Neutrophil (primary cell): ENCODE measurements around the gene NSL1.

Experiments
- H3K27ac ChIP-seq: fragments of 200-600 bp; sonication (generic); 2 replicates; pipeline ENCODE4 v1.5.1; 2016; ENCODE audit warnings: mild to moderate bottlenecking, moderate library complexity
- H3K27me3 ChIP-seq: fragments of 200-600 bp; sonication (generic); 2 replicates; pipeline ENCODE4 v1.6.0; 2016; ENCODE audit warnings: mild to moderate bottlenecking
- H3K36me3 ChIP-seq: fragments of 200-600 bp; sonication (generic); 2 replicates; pipeline ENCODE4 v1.5.1; 2017
- H3K4me1 ChIP-seq, 2 experiments: fragments of 200-600 bp in 1 of 2; sonication (generic) in 1 of 2; 1 replicate in 1 of 2; 2 replicates in 1 of 2; pipeline versions ENCODE4 v1.5.1 to v1.6.1; 2013 to 2016; ENCODE audit warnings: low read depth in 1 of 2, low read length in 1 of 2, mild to moderate bottlenecking in 1 of 2, moderate library complexity in 1 of 2; ENCODE audit not compliant: control insufficient read depth in 1 of 2, insufficient read depth in 1 of 2
- H3K4me3 ChIP-seq, 2 experiments: fragments of 200-600 bp in 1 of 2; sonication (generic) in 1 of 2; 1 replicate in 1 of 2; 2 replicates in 1 of 2; pipeline ENCODE4 v1.5.1; 2013 to 2016; ENCODE audit warnings: low read depth in 1 of 2, low read length in 1 of 2, mild to moderate bottlenecking in 1 of 2, moderate library complexity in 1 of 2
- H3K9me3 ChIP-seq: fragments of 200-600 bp; sonication (generic); 2 replicates; pipeline ENCODE4 v1.5.1; 2016
- TF ChIP-seq, protein P1 (sequence below): fragments of 200-600 bp; sonication (generic); IDR thresholded peaks from 2 replicates; pipeline ENCODE4 v1.5.1; 2016; ENCODE audit warnings: antibody characterized with exemption

The NSL1 gene

DNA sequence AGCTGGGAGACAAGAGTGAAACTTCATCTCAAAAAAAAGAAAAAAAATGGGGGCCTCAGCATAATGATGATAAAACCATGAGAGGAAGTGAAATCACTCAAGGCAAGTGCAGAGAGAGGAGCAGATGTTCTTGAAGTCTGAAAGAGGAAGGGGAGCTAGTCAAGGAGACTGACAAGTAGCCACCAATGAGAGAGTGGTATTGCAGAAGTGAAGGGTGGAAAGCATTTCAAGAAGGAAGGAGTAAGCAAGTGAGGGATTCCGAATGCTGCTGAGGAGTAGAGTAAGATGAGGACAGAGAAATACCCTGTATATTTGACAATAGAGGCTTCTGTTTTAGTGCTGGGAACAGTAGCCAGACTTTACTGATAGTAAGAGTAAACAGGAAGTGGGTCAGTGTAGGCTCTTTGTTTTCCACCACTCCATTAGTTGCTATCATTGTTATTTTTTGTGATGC is 3.0 kb upstream of the NSL1 start:
- TF ChIP-seq, protein P1, sequence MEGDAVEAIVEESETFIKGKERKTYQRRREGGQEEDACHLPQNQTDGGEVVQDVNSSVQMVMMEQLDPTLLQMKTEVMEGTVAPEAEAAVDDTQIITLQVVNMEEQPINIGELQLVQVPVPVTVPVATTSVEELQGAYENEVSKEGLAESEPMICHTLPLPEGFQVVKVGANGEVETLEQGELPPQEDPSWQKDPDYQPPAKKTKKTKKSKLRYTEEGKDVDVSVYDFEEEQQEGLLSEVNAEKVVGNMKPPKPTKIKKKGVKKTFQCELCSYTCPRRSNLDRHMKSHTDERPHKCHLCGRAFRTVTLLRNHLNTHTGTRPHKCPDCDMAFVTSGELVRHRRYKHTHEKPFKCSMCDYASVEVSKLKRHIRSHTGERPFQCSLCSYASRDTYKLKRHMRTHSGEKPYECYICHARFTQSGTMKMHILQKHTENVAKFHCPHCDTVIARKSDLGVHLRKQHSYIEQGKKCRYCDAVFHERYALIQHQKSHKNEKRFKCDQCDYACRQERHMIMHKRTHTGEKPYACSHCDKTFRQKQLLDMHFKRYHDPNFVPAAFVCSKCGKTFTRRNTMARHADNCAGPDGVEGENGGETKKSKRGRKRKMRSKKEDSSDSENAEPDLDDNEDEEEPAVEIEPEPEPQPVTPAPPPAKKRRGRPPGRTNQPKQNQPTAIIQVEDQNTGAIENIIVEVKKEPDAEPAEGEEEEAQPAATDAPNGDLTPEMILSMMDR, result no peak
- H3K27me3 ChIP-seq, result no peaks in the 10 kb centered on the region
- peaks cover 23% of the 10 kb centered on the region for H3K36me3 ChIP-seq
- peaks cover 35 to 39% of the 10 kb centered on the region in 2 experiments for H3K4me1 ChIP-seq
- H3K27ac ChIP-seq, result peak overlapping the region; percentile 82
- peak overlapping the region; percentile 17 to 24 for H3K4me3 ChIP-seq
- no peaks in the 10 kb centered on the region for H3K9me3 ChIP-seq

DNA sequence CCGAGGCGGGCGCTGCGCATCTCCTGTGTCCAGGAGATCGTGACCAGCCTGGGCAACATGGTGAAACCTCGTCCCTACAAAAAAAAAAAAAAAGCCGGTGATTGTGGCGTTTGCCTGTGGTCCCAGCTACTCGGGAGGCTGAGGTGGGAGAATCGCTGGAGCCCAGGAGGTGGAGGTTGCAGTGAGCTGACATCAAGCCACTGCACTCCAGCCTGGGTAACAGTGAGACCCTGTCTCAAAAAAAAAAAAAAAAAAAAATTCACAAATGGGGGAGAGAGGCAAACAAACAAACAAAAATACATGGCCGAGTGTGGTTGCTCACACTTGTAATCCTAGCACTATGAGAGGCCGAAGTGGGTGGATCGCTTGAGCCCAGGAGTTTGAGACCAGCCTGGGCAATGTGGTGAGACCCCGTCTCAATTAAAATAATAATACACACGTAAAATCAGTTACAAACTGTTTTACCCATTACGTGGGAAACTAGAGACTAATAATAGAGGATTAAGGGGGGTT is 875 bp upstream of the NSL1 start:
- no peaks in the 10 kb centered on the region for H3K9me3 ChIP-seq
- TF ChIP-seq, protein P1, result no peak
- peaks cover 9% of the 10 kb centered on the region for H3K36me3 ChIP-seq
- peak overlapping the region; percentile 94 for H3K27ac ChIP-seq
- H3K4me1 ChIP-seq, result peaks cover 44 to 49% of the 10 kb centered on the region in 2 experiments
- H3K4me3 ChIP-seq, result peak overlapping the region; percentile 92 to 99
- H3K27me3 ChIP-seq, result no peaks in the 10 kb centered on the region

DNA sequence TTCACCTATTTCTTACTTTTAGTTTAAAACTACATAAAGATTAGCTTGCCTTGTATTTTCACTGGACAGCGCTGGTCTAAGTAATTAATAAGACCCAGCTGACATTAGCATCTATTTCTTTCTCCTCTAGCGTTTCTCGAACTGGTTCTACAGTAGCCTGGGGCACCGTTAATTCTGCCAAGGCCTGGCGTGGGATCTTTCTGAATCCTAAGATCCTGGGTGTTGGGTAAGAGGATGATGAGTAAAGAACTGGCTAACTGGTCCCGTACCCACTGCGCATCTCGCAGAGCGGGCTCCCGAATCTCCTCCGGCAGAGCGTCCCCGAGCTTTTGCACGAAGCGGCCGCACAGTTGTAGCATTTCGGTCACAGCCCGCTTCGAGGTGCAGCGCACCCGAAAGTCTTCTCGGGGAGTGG is 309 bp downstream of the NSL1 start:
- peaks cover 44 to 49% of the 10 kb centered on the region in 2 experiments for H3K4me1 ChIP-seq
- no peaks in the 10 kb centered on the region for H3K36me3 ChIP-seq
- H3K27ac ChIP-seq, result peak overlapping the region; percentile 94
- peak overlapping the region; percentile 92 to 99 for H3K4me3 ChIP-seq
- TF ChIP-seq, protein P1, result no peak
- H3K9me3 ChIP-seq, result no peaks in the 10 kb centered on the region
- H3K27me3 ChIP-seq, result no peaks in the 10 kb centered on the region

DNA sequence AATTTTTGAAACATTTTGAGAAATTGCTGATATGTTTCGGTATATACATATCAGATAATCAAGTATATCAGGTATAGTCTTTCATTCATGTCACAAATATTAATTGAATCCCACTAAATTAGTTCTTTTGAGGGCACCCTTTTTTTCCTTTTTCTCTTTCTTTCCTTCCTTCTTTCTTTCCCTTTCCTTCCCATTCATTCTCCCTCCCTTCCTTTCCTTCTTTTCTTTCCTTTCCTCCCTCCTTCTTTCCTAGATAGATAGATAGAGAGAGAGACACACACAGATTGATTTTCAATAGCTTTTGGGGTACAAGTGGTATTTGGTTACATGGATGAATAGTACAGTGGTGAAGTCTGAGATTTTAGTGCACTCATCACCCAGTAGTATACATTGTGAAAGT is 5.7 kb downstream of the NSL1 start:
- Histone ChIP-seq H3K36me3 (peaks cover 31% of the 10 kb centered on the region), H3K4me3 (no peak overlapping the region), H3K9me3 (no peaks in the 10 kb centered on the region), H3K27me3 (no peaks in the 10 kb centered on the region), H3K4me1 (peaks cover 23 to 25% of the 10 kb centered on the region in 2 experiments), H3K27ac (no peak overlapping the region)
- TF ChIP-seq, protein P1, result no peak

DNA sequence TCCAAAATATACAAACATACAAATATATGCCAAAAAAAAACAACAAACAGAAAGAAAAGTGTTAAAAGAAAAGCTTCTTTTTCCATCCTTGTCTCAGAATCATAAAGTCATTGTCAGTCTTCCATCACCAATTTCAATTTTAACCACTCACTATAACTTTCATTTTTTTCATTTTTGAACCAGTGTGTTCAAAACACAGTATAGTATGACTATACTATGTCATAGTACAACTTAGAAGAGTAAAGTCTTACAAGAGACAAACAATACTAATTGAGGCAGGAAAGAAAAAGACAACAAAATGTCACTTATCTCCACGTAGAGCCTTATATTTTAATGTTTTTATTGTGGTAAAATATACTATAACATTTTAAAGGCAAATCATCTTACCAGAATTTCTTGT is 7.6 kb downstream of the NSL1 start:
- no peaks in the 10 kb centered on the region for H3K9me3 ChIP-seq

More for the DNA sequence above, 7.6 kb downstream of the NSL1 start:
- peaks cover 4 to 6% of the 10 kb centered on the region in 2 experiments for H3K4me1 ChIP-seq
- H3K27ac ChIP-seq, result no peak overlapping the region
- no peaks in the 10 kb centered on the region for H3K27me3 ChIP-seq
- H3K36me3 ChIP-seq, result peaks cover 31% of the 10 kb centered on the region
- TF ChIP-seq, protein P1, result no peak
- no peak overlapping the region for H3K4me3 ChIP-seq
